Activated CD8-positive, alpha-beta memory T cell treated with anti-CD3 and anti-CD28 coated beads, Interleukin-2, amount 50 U/mL, for 24 hours (primary cell): ENCODE data around the gene ZIK1.
A peak's percentile ranks its signal among the peaks of the same experiment; 100 is the strongest.

ENCODE experiments used
- DNase-seq: peaks from one replicate; pipeline ENCODE4 v3.0.0-alpha.2; 2020; ENCODE audit errors: extremely low read depth

The ZIK1 gene

DNA sequence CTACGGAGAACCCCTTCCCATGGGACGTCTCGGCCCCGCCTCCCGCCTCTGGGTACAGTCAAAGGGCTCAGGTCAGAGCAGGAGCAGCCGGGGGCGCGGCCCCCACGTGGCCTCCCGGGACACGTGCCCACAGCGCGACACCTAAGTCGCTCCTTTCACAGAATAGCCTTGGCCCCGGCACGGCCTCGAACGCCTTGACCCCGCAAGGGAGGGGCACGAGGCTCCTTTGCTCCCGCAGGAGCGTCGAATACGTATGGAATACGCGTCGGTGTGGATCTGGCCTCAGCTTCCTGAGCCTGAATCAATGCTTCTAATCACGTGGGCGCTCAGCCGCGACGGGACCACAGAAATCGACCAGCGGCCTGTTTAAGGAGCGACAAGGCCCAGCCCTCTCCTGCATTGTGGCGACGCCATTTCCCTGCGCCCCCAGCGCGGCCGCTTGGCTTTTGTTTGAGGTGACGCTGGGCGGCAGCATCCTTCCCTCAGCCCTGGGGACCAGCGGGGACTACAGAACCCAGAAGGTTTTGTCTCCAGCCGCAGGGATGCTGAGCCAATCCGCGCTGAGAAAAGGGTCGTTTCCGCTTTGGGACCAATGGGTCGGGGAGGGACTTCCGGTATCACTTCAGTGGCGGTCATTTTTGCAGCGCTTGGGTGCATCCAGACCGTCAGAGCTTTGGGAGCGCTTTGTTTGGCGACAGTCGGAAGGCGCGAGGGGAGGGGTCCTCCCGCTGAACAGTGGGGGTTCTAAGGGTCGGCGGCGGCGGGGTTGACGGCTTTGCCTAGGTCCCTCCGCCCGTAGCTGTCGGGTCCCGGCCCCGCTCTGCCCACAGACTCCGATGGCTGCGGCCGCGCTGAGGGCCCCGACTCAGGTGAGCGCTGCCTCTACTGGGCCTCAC, at the start of gene ZIK1:
TSS of gene ZIK1 (plus strand) at position 625 of the 896 bp plus-strand sequence. CDS start at position 837, 212 bp downstream.
- DNase-seq: peak; percentile 82

DNA sequence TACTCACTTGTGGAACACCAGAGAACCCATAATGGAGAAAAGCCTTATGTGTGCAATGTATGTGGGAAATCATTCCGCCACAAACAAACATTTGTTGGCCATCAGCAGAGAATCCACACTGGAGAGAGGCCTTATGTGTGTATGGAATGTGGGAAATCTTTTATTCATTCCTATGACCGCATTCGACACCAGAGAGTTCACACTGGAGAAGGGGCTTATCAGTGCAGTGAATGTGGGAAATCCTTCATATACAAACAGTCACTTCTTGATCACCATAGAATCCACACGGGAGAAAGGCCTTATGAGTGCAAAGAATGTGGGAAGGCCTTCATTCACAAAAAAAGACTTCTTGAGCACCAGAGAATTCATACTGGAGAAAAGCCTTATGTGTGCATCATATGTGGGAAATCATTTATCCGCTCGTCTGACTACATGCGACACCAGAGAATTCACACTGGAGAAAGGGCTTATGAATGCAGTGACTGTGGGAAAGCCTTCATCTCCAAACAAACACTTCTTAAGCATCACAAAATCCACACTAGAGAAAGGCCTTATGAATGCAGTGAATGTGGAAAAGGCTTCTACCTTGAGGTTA, 45.9 kb upstream of the ZIK1 start:
- no peak for DNase-seq

DNA sequence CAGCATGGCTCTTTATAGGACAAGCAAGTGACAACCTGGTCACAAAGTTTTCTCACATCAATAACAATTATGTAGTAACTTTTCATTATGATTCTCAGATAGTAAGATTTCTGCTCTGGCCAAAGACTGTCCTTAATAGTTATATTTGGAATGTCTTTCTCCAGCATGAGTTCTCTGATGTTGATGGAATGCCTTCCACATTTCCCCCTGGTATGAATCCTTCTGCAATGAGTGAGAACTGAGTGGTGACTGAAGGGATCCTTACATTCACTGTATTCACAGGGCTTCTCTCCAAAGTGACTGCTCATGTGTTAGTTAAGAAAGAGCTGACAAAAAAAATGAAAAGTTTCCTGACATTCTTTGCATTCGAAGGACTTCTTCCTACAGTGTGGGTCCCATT, 37.4 kb upstream of the ZIK1 start:
- no peak for DNase-seq

DNA sequence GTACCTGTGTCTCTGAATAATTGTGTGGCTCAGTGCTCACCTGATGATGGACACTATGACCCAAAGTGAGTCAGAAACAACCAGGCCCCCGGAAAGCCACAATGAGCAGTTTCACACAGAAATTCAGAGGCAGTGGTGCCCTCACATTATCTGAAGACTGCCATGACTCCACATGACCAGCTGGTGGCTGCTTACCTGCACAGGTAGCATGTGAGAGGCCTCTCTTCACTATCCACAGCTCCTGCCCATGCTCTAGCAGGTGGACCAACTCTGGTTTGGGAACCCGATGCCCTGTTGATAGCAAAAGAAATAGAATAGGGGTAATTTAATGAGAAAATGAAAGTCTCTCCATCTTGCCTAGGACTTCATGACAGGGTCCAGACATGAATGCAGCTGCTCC, 31.5 kb upstream of the ZIK1 start:
- DNase-seq: no peak

DNA sequence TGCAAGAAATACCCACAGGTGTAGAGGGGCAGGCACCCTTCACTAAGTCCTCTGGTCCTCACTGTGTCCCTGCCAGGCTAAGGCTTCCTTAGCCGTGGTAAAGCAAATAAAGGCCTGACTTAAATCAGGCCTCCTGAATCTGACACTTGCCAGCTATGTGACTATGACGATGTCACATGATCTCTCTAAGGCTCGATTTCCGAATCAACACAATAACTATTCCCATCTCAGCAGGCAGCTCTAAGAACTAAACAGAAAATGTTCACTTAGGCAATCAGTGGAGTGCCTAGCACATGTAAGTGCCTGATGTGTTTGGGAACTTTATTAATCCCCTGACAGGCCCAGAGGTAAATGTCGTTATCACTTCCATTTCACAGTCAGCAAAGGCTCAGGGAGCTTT, 26.3 kb upstream of the ZIK1 start:
- DNase-seq: no peak

DNA sequence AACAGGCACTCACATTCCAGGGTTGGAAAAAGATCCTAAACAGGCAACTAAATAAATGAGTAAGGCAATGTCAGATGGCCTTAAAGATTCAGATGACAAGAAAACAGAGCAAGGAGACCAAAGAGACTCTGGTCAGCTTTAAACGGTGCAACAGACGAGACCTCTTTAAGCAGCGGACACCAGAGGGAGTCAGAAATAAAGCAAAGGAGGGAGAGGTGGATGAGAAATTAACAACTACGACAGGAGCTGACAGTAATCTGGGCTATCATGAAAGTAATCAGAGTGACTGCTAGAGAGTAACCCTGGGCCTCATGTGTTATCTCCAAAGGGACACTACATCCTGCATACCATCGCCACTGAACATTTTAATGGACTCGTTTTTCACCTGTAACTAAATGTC, 25.4 kb upstream of the ZIK1 start:
- no peak for DNase-seq

DNA sequence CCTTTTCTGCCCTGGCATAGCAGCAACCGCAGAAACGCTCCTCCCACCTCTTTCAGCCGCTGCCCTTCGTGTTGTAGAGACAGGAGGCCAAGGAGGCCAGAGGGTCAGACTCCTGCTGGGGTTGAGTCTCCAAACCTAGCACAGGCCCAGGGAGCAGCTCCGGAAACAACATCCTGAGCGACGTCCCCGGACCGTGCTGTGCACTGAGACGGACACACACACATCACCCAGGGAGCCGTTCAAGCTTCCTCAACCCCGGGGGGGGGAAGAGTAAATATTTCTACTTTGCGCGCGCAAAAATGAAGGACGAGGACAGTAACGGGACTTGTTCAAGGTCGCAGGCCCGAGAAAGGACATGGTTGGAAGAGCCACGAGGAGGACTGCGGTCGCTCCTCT, 24.9 kb upstream of the ZIK1 start:
- DNase-seq: no peak

DNA sequence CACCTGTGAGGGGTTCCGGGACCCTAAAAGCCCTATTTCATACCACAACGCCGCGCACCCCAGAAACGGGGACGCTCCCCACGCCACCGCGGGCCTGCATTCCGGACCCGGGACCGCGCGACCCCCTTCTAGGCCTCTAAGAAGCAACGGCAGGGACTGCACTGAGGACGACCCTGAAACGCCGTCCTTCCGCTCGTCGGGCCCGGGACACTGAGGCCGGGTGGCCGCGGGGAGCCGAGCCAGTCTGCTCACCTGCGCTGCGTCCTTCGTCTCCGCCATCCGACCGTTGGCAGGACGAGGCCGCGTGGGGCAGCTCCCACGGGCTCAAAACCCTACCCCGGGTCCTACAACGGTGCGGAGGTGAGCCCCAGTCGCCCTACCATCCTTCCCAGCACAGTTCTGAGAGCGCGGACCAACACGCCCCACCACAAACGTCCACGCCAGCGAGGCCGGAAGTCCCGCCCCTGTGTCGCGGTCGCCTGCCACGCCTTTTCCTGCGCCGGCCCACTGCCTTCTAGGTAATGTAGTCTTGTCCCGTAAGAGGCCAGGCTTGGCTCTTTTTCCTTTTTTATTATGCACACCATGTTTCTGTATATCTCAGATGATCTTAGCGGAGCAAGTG, 24.4 kb upstream of the ZIK1 start, which contains the start of gene ZNF550:
TSS of gene ZNF550 (minus strand) at position 460 of the 622 bp plus-strand sequence. CDS start at position 279, 181 bp downstream.
- DNase-seq: peak; percentile 74

DNA sequence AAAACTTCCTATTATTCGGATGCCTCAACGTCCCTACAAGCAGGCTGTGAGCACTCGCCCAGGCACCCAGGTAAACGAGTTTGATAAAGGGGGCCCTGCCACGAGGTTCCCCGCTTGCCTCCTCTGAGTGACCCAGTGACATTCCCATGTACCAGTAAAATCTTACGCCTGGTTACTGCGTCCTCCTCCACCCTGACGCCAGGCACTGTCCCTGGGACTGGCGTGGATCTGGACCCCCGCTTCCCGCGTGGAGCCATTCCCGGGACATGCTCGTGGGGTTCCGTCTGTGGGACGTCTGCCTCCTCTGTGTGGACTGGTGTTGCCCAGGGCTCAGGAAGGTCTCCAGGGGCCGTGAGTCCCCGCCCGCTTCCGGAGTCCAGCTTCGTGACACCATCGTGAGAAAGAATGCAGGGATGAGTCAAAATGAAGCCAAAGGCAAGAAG, 23.9 kb upstream of the ZIK1 start:
- no peak for DNase-seq

DNA sequence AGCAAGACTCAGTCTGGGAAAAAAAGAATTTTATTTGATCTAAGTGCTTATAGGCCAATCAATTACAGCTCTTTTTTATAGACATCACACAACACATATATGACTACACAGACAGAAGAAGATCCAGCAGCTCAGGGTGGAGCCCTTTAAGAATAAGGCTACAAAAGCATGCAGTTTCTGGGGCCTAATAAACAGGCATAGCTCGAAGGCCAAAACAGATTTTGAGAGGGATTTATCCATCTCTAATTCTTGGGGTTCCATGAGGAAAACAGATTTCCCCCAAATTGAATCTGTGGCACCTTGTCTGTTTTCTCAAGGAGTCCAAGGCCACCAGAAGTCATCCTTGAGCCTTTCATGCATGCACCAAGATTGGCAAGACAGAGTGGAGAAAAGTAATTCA, 20.4 kb upstream of the ZIK1 start:
- no peak for DNase-seq

DNA sequence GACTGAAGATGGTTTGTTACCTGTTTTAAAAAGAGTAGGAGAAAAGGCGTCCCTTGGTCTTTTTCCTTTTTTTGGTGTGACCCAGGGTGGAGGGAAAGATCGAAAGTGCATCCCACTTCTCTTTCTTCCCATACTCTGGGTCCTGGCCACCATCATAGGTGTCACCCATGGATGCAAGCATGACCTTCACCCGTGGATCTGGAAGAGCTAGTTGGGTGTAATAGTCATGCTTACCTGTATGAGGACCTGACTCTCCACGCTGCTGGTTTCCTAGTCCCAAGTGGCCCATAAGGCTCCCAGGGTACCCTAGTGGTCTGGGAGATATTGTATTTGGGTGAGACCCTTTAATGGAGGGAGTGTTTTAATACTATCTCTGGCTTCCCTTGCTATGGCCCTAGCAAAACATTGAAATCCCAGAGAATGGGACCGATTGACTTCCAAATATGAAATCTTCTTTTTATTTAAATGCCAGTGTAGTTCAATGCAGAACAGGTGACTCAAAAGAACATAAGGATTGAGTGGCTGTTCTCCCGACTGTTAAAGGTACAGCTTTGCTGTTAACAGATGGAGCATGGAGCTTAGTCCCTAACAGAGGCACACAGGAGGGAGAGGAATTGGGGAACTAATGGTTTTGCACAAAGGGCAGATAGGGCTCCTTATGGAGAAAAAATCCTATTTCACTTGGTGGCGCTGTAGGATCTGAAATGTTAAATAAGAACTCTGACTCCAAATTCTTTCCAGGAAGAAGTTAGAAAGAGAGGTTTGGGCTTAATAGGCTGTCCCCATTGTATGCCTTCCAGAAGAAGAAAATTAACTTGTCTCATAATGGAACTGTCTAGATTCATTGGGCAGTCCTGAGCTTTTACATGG, 17.3 kb upstream of the ZIK1 start:
- DNase-seq: no peak

DNA sequence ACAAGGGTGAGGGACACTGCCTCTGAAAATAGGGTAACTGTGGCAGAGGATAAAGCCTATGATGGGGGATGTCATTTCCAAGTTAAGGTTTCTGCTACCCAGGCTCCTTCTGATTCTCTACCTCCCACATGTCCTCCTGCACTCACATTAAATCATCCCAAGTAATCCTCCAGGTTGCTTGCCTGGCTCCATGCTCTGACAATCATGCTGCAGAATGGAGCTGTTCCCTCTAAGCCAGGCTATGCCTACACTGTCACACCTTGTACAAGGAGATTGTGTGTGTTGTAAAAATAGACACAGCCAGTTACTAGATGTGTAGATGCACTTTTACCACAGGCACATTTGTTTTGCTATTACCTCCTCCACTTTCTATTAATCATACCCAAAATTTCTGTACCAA, 13.2 kb upstream of the ZIK1 start:
- no peak for DNase-seq

DNA sequence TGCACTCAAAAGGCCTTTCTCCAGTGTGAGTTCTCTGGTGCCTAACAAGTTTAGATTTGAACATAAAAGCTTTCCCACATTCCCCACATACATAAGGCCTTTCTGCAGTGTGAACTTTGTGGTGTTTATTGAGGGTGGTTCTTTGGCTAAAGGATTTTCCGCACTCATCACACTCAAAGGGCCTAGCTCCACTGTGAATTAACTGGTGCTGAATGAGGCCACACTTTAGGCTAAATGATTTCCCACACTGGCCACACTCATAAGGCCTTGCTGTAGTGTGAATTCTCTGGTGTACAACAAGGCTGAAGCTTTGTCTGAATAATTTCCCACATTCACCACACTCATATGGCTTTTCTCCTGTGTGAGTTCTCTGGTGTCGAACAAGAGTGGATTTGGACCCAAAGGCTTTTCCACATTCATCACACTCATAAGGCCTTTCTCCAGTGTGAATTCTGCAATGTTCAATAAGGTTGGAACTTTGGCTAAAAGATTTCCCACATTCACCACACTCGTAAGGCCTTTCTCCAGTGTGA, 11.5 kb upstream of the ZIK1 start:
- DNase-seq: no peak

DNA sequence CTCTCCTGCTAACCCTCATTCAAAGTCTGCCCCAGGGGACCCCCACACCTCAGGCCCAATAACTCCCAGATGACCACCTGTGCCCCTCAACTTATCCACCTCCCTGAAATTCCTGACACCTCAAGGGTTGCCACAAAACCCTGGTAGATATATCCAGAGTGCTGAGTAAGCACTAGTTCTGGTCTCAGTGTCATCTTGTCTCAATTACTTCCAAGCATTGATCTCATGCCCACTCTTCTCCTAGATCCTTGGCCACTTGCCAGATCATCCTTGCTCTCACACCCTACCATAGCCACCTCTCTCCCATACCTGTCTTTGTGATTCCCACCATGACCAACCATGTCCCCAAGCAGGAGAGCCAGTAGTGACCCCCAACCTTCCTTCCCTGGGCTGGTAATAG, 7.3 kb upstream of the ZIK1 start:
- no peak for DNase-seq

DNA sequence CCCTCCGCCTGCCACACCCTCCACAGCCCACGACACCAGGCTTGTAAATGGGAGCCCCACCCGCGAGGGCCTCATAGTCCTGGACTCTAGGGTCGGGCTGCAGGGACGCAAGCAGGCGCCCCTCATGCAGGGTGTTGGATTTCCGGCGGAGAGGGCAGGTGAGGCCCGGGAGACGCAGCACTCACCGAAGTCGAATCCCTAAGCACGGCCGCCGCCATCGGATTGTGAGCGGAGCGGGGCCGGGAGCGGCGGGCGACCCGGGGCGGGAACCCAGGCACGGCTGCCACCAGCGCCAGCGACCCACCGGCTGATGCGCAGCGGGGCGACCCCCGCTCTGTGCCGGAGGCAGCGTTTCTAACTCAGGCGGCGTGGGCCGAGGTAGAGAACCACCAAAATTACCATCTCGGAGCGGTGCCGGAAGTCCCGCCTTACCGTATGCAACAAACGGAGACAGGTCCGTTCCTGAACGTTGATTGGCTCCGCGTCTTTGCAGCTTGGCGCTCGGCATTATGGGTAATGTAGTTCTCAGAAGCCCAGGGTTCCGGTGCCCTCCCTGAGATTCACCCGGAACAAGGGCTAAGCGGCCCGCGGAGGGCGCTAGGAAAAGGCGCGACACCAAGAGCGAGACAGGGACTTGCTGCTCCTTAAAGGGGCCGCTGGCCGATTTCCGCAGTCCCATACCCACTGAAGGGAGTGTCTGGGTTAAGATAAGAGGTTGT, 5.3 kb upstream of the ZIK1 start, which contains the start of gene ZNF416:
TSS of gene ZNF416 (minus strand) at position 425 of the 719 bp plus-strand sequence. CDS start at position 218, 207 bp downstream.
- DNase-seq: peak; percentile 94

DNA sequence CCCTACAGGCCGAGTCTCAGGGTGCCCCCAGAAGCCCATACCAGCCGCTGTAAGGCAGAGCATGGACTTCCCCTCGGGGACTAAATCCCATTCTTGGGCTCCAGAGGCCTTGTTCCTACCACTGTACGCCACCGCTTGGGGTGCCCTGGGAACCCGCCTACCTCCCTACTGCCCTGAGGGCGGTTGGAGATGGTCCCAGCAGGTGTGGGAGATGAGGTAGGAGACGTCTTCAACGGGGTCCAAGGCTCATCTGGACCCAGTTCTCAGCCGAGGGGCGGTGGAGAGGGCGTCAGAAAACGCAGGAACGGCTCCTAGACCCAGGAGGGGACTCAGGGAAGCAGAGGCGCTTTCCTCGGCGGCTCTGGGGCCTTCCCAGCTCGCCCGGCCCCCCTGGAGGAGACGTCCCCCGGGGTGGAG, 833 bp upstream of the ZIK1 start:
- no peak for DNase-seq

DNA sequence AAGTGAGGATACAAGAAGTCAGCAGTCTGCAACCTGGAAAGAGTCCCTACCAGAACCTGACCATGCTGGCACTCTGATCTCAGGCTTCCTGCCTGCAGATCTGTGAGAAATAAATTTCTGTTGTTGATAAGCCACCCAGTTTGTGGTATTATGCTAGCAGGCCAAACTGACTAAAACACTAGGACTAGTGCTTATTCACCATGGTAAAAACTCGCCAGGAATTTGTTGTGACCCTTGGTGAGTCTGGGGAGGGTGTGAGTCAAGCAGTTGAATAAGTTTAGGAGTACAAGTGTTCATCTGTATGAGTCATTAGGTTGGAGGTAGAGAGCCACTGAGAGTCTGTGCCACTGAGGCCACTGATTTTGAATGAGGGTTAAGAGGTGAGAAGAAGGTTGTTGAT, 3.6 kb downstream of the ZIK1 start:
- no peak for DNase-seq

DNA sequence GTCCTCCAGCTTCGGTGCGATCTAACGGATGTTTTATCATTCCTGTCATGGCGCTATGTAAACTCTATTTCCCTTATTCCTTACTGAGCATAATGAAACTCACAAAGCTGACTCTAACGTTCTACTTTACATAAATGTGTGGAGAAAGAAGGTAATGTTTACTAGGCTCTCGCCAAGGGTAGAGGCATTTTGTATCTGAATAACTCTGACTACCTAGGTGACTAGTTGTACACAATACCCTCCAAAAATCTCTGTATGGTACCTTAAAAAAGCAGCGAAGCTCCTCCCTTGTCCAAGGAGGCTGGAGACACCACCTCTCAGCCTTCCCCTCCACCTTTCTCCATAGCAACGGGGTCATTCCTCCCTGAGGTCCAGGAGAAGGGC, 15.4 kb downstream of the ZIK1 start:
- DNase-seq: no peak

DNA sequence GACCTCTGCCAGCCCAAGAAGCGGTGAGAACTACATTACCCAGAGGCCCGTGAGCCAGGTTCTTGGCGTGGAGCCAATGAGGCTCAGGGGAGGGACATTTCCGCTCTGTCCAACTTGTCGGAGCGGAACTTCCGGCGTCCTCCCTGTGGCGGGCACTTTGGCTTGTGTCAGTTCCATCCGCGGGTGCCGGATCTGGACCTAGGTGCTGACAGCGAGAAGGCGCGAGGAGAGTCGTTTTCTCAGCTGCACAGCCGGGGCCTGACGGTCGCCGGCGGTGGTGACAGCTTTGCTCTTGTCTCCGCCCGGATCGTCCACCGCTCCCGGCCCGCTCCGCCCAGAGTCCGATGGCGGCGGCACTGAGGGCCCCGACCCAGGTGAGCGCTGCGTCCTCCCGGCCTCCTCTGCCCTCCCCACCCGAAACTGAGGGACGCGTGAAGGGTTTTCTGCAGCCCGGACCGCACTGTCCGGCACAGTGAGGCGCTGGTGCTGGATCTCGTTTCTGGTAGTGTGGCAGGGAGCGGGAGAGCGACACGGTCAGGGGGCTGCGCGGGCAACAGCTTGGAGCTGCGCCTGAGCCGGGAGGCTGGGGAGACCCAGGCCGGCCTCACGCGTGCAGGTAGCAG, 15.9 kb downstream of the ZIK1 start, which contains the start of gene ZNF530:
TSS of gene ZNF530 (plus strand) at position 125 of the 623 bp plus-strand sequence. CDS start 4,461 bp downstream, outside the sequence.
- peak; percentile 86 for DNase-seq

DNA sequence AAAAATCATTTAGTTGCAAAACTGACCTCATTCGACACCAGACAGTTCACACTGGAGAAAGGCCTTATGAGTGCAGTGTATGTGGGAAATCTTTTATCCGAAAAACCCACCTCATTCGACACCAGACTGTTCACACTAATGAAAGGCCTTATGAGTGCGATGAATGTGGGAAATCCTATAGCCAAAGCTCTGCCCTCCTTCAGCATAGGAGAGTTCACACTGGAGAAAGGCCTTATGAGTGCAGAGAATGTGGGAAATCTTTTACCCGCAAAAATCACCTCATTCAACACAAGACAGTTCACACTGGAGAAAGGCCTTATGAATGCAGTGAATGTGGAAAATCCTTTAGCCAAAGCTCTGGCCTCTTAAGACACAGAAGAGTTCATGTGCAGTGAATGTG, 23.0 kb downstream of the ZIK1 start:
- no peak for DNase-seq
